Subcutaneous adipose tissue (tissue), 4 donors: Measurements from ENCODE around the gene P2RX5. TPM values are rescaled to one million over a fixed set of nuclear protein-coding genes. Genes with fewer than 3 reads are reported as not detected.

Experiments
- CTCF ChIP-seq: fragments of 450-650 bp; IDR thresholded peaks from one replicate; pipeline ENCODE4 v1.5.1; 2016; ENCODE audit warnings: low read depth, mild to moderate bottlenecking, control low read depth, antibody characterized with exemption, moderate library complexity
- total RNA-seq, 4 donors: library from RNA; depleted of rRNA; stranded (reverse); fragments of >200 nt; gene quantifications; one replicate each; pipeline ENCODE4 v1.1.0, GENCODE V29; 2016

P2RX5 gene
- total RNA-seq, 4 donors from 2014 or later, result 0.68 TPM; not detected in 3

GRCh38 chr17:3667366-3668278 lies 28.3 kb downstream of the P2RX5 start:
- TF ChIP-seq CTCF, result no peak

- no peak for TF ChIP-seq CTCF
These were observed 29.4 kb downstream of the P2RX5 start for GRCh38 chr17:3666516-3666915.

DNA sequence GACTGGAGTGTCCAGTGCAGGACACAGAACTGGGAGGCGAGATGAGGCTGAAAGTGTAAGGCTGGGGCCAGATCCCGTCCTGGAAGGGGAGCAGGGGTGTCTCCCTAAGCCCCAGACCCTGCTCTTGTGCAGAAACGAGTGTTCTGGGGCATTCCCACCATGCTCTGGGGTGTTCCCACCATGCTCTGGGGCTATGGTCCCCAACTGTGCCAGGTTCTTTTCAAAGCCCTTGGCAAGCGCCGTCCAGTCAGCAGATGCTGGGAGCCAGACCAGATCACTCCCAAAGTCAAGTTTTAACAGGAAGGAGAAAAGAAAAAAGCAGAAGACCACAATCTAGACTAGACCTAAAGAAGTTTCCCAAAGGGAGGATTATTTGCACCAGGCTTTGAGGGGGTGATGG lies 30.1 kb downstream of the P2RX5 start:
- no peak for TF ChIP-seq CTCF

- TF ChIP-seq CTCF, result no peak
These were observed 32.6 kb downstream of the P2RX5 start for GRCh38 chr17:3663102-3664011.

GRCh38 chr17:3660311-3660891 lies 35.6 kb downstream of the P2RX5 start:
- no peak for TF ChIP-seq CTCF

DNA sequence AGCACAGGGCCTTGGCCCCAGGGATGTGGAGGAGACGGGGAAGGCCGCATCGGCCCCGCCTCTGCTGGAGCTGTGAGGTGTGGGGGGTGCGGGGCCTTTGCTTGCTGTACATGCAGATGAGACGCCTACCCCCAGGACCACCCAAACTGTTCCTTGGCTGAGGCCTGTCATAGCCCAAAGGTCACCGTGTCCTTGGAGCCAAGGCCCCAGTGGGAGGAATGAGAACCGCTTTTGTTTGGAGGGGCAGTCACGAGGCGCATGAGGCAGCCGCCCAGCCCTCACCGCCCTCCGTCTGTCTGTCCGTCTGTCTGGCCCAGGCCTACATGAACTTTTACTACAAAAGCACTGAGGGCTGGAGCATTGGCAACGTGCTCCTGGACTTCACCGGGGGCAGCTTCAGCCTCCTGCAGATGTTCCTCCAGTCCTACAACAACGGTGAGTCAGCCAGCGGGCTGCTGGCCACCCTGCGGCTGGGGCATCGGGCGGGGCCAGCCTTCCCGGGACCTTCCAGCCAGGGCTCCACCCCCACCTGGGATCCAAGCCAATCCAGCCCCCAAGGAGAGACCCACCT lies 36.3 kb downstream of the P2RX5 start:
- no peak for TF ChIP-seq CTCF
